HS-5 (cell line): ENCODE data around the gene SMTNL2.

Experiments used
- DNase-seq: peaks from one replicate; pipeline ENCODE4 v3.0.0-alpha.2; 2012; ENCODE audit warnings: low read depth

The SMTNL2 gene

GRCh38 chr17:4545217-4545951 is 38.9 kb upstream of the SMTNL2 start:
- DNase-seq, result no peak

GRCh38 chr17:4547118-4547906 is 37.0 kb upstream of the SMTNL2 start:
- no peak for DNase-seq

GRCh38 chr17:4548061-4548461 is 36.3 kb upstream of the SMTNL2 start:
- no peak for DNase-seq

- DNase-seq, result no peak
Measured at GRCh38 chr17:4548721-4549531, 35.4 kb upstream of the SMTNL2 start.

- no peak for DNase-seq
Measured at GRCh38 chr17:4549781-4550533, 34.4 kb upstream of the SMTNL2 start.

- DNase-seq, result no peak
Measured at GRCh38 chr17:4550534-4551039, 33.7 kb upstream of the SMTNL2 start.

GRCh38 chr17:4551141-4551540 is 33.2 kb upstream of the SMTNL2 start:
- DNase-seq, result no peak

- no peak for DNase-seq
Measured at GRCh38 chr17:4551796-4552525, 32.4 kb upstream of the SMTNL2 start.

- no peak for DNase-seq
Measured at GRCh38 chr17:4553669-4554068, 30.7 kb upstream of the SMTNL2 start.

- no peak for DNase-seq
Measured at GRCh38 chr17:4554441-4554996, 29.8 kb upstream of the SMTNL2 start.

- peak; percentile 86 for DNase-seq
Measured at GRCh38 chr17:4554997-4555799, 29.1 kb upstream of the SMTNL2 start, which contains the start of gene MYBBP1A. Gene MYBBP1A (minus strand): TSS chr17:4555384. CDS start chr17:4555324, 60 bp downstream.

- no peak for DNase-seq
Measured at GRCh38 chr17:4555873-4556759, 28.2 kb upstream of the SMTNL2 start.

- no peak for DNase-seq
Measured at GRCh38 chr17:4556996-4557395, 27.3 kb upstream of the SMTNL2 start.

- DNase-seq, result no peak
Measured at GRCh38 chr17:4557626-4558346, 26.5 kb upstream of the SMTNL2 start.

- no peak for DNase-seq
Measured at GRCh38 chr17:4558347-4558971, 25.9 kb upstream of the SMTNL2 start.

- DNase-seq, result no peak
Measured at GRCh38 chr17:4559139-4559791, 25.1 kb upstream of the SMTNL2 start.

GRCh38 chr17:4559966-4560365 is 24.4 kb upstream of the SMTNL2 start:
- no peak for DNase-seq
